MM.1S (cell line): Measurements from ENCODE around the gene RFX2.

ENCODE experiments used
- CTCF ChIP-seq: fragments of 300-600 bp; sonication (generic); IDR thresholded peaks from 2 replicates; pipeline ENCODE4 v1.5.1; 2016; ENCODE audit warnings: antibody characterized with exemption, low read length, mixed read lengths
- EZH2 ChIP-seq: fragments of 300-600 bp; sonication (generic); optimal IDR thresholded peaks from 2 replicates; pipeline ENCODE3; 2017; ENCODE audit warnings: low read depth, mild to moderate bottlenecking, antibody characterized with exemption, low read length, mixed read lengths
- EZH2phosphoT487 ChIP-seq: fragments of 300-600 bp; sonication (generic); IDR thresholded peaks from 2 replicates; pipeline ENCODE4 v1.6.1; 2018; ENCODE audit warnings: antibody characterized with exemption, low read length

GRCh38 chr19:5958074-5958850 lies 152.0 kb downstream of the RFX2 start:
- TF ChIP-seq CTCF (no peak), EZH2 (no peak), EZH2phosphoT487 (no peak)
